Measurements from ENCODE around the gene UCHL5.
"Not testable (repeated sequence)": the region's sequence is repeated elsewhere in the genome, so short reads cannot be mapped to it uniquely, and the experiment has no call there.

UCHL5 gene

GRCh38 chr1:192994141-192994540 lies 65.0 kb downstream of the UCHL5 start:
- Histone ChIP-seq H3K9me3 (ENCODE audit: insufficient read depth, low read length) (no peaks in the 10 kb centered on the region), H4K20me1 (ENCODE audit: insufficient read depth, low read length) (no peaks in the 10 kb centered on the region), H3K9ac (ENCODE audit: low read length) (no peak overlapping the region), H3K79me2 (ENCODE audit: low read length) (no peaks in the 10 kb centered on the region), H3K4me2 (ENCODE audit: low read length) (no peak overlapping the region), H3K27me3 (ENCODE audit: low read depth, low read length) (no peaks in the 10 kb centered on the region), H3K27ac (ENCODE audit: low read length) (no peak overlapping the region), H3K4me1 (ENCODE audit: low read length) (no peaks in the 10 kb centered on the region), H3K4me3 (ENCODE audit: low read length) (no peak overlapping the region), H3K36me3 (replicated peaks; ENCODE audit: low read depth, low read length) (peaks cover 23% of the 10 kb centered on the region), H2AFZ (ENCODE audit: low read depth, low read length) (no peak overlapping the region)
- TF ChIP-seq, protein P1, sequence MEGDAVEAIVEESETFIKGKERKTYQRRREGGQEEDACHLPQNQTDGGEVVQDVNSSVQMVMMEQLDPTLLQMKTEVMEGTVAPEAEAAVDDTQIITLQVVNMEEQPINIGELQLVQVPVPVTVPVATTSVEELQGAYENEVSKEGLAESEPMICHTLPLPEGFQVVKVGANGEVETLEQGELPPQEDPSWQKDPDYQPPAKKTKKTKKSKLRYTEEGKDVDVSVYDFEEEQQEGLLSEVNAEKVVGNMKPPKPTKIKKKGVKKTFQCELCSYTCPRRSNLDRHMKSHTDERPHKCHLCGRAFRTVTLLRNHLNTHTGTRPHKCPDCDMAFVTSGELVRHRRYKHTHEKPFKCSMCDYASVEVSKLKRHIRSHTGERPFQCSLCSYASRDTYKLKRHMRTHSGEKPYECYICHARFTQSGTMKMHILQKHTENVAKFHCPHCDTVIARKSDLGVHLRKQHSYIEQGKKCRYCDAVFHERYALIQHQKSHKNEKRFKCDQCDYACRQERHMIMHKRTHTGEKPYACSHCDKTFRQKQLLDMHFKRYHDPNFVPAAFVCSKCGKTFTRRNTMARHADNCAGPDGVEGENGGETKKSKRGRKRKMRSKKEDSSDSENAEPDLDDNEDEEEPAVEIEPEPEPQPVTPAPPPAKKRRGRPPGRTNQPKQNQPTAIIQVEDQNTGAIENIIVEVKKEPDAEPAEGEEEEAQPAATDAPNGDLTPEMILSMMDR (IDR thresholded peaks at IDR 0.05; ENCODE audit: low read depth, low read length): no peak
- TF ChIP-seq EZH2phosphoT487 (IDR thresholded peaks at IDR 0.05; ENCODE audit: low read depth): no peak

GRCh38 chr1:192993426-192994085 lies 65.6 kb downstream of the UCHL5 start:
- Histone ChIP-seq H3K4me1 (ENCODE audit: low read length) (no peaks in the 10 kb centered on the region), H2AFZ (ENCODE audit: low read depth, low read length) (no peak overlapping the region), H3K36me3 (replicated peaks; ENCODE audit: low read depth, low read length) (peaks cover 23% of the 10 kb centered on the region), H3K79me2 (ENCODE audit: low read length) (no peaks in the 10 kb centered on the region), H3K4me3 (ENCODE audit: low read length) (no peak overlapping the region), H3K27ac (ENCODE audit: low read length) (no peak overlapping the region), H3K9ac (ENCODE audit: low read length) (no peak overlapping the region), H3K27me3 (ENCODE audit: low read depth, low read length) (no peaks in the 10 kb centered on the region), H4K20me1 (ENCODE audit: insufficient read depth, low read length) (no peaks in the 10 kb centered on the region), H3K9me3 (ENCODE audit: insufficient read depth, low read length) (no peaks in the 10 kb centered on the region), H3K4me2 (ENCODE audit: low read length) (no peak overlapping the region)
- TF ChIP-seq EZH2phosphoT487 (IDR thresholded peaks at IDR 0.05; ENCODE audit: low read depth): no peak
- TF ChIP-seq, protein P1 (IDR thresholded peaks at IDR 0.05; ENCODE audit: low read depth, low read length): no peak

DNA sequence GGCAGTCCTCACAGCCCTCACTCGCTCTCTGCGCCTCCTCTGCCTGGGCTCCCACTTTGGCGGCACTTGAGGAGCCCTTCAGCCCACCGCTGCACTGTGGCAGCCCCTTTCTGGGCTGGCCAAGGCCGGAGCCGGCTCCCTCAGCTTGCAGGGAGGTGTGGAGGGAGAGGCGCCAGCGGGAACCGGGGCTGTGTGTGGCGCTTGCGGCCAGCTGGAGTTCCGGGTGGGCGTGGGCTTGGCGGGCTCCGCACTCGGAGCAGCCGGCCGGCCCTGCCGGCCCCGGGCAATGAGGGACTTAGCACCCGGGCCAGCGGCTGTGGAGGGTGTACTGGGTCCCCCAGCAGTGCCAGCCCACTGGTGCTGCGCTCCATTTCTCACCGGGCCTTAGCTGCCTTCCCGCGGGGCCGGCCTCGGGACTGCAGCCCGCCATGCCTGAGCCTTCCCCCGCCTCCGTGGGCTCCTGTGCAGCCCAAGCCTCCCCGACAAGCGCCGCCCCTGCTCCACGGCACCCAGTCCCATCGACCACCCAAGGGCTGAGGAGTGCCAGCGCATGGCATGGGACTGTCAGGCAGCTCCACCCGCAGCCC lies 72.3 kb downstream of the UCHL5 start:
- H3K4me2 ChIP-seq (ENCODE audit: low read length); H3K4me1 ChIP-seq (ENCODE audit: low read length); H4K20me1 ChIP-seq (ENCODE audit: insufficient read depth, low read length); H3K36me3 ChIP-seq (replicated peaks; ENCODE audit: low read depth, low read length); H3K27me3 ChIP-seq (ENCODE audit: low read depth, low read length); H2AFZ ChIP-seq (ENCODE audit: low read depth, low read length); H3K9me3 ChIP-seq (ENCODE audit: insufficient read depth, low read length); H3K4me3 ChIP-seq (ENCODE audit: low read length); H3K9ac ChIP-seq (ENCODE audit: low read length); H3K79me2 ChIP-seq (ENCODE audit: low read length); H3K27ac ChIP-seq (ENCODE audit: low read length): not testable (repeated sequence)

GRCh38 chr1:192986110-192986747 lies 72.9 kb downstream of the UCHL5 start:
- Histone ChIP-seq H3K4me1 (ENCODE audit: low read length) (no peaks in the 10 kb centered on the region), H3K27ac (ENCODE audit: low read length) (no peak overlapping the region), H4K20me1 (ENCODE audit: insufficient read depth, low read length) (no peaks in the 10 kb centered on the region), H3K79me2 (ENCODE audit: low read length) (no peaks in the 10 kb centered on the region), H2AFZ (ENCODE audit: low read depth, low read length) (no peak overlapping the region), H3K9ac (ENCODE audit: low read length) (no peak overlapping the region), H3K4me3 (ENCODE audit: low read length) (no peak overlapping the region), H3K36me3 (replicated peaks; ENCODE audit: low read depth, low read length) (no peaks in the 10 kb centered on the region), H3K4me2 (ENCODE audit: low read length) (no peak overlapping the region), H3K27me3 (ENCODE audit: low read depth, low read length) (no peaks in the 10 kb centered on the region), H3K9me3 (ENCODE audit: insufficient read depth, low read length) (no peaks in the 10 kb centered on the region)
- TF ChIP-seq, protein P1 (IDR thresholded peaks at IDR 0.05; ENCODE audit: low read depth, low read length): no peak
- TF ChIP-seq EZH2phosphoT487 (IDR thresholded peaks at IDR 0.05; ENCODE audit: low read depth): no peak

All from OCI-LY3 (cell line).